WTC11 (cell line): Measurements from ENCODE around the gene TPGS2.

Experiments
- MXD4 ChIP-seq: fragments of 250-450 bp; sonication (Bioruptor Pico); IDR thresholded peaks from 2 replicates; pipeline ENCODE4 v1.8.0; 2021; ENCODE audit warnings: mild to moderate bottlenecking, moderate library complexity, borderline replicate concordance
- RELA ChIP-seq: sonication (generic); formaldehyde crosslinking; IDR thresholded peaks from 2 replicates; pipeline ENCODE4 v1.8.1; 2022; ENCODE audit warnings: missing genetic modification reagents, mild to moderate bottlenecking, borderline replicate concordance
- TCF7 ChIP-seq: sonication (generic); formaldehyde crosslinking; IDR thresholded peaks from 2 replicates; pipeline ENCODE4 v1.8.0; 2022; ENCODE audit warnings: mild to moderate bottlenecking, low read depth, missing genetic modification reagents, moderate library complexity
- TF ChIP-seq, protein P1 (sequence below): fragments of 200-600 bp; IDR thresholded peaks from 2 replicates; pipeline ENCODE4 v1.8.0; 2022; ENCODE audit warnings: antibody characterized with exemption
- TF ChIP-seq, protein P2 (sequence below): sonication (generic); formaldehyde crosslinking; IDR thresholded peaks from 2 replicates; pipeline ENCODE4 v1.8.0; 2022; ENCODE audit warnings: mild to moderate bottlenecking, missing genetic modification reagents
- TF ChIP-seq, protein P3 (sequence below): sonication (generic); formaldehyde crosslinking; IDR thresholded peaks from 2 replicates; pipeline ENCODE4 v1.8.0; 2022; ENCODE audit warnings: mild to moderate bottlenecking, missing genetic modification reagents
- TF ChIP-seq, protein P4 (sequence below): sonication (generic); formaldehyde crosslinking; IDR thresholded peaks from 2 replicates; pipeline ENCODE4 v1.8.1; 2022; ENCODE audit warnings: low read depth, missing genetic modification reagents, borderline replicate concordance

DNA sequence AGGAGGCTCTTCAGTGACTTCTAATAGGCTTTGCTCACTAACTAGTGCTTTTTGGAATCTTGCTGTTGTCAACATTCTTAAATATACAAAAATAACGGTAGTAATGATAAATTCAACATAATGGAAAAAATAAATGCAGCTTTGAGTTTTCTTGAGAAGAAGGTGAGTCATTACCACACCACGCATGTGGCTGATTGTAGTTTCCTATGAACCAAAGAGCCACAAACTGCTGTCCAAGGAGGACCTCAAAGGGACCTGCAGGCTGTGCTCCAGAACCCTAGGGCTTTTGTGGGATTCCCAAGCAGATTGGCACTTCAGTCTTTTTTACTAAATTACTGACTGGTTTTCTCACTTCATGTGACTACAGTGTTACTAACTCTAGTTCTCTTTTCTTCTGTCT is 66.7 kb downstream of the TPGS2 start:
- TF ChIP-seq, protein P1, sequence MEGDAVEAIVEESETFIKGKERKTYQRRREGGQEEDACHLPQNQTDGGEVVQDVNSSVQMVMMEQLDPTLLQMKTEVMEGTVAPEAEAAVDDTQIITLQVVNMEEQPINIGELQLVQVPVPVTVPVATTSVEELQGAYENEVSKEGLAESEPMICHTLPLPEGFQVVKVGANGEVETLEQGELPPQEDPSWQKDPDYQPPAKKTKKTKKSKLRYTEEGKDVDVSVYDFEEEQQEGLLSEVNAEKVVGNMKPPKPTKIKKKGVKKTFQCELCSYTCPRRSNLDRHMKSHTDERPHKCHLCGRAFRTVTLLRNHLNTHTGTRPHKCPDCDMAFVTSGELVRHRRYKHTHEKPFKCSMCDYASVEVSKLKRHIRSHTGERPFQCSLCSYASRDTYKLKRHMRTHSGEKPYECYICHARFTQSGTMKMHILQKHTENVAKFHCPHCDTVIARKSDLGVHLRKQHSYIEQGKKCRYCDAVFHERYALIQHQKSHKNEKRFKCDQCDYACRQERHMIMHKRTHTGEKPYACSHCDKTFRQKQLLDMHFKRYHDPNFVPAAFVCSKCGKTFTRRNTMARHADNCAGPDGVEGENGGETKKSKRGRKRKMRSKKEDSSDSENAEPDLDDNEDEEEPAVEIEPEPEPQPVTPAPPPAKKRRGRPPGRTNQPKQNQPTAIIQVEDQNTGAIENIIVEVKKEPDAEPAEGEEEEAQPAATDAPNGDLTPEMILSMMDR, result no peak
- TF ChIP-seq RELA (CRISPR knock-in tag) (no peak), MXD4 (CRISPR knock-in tag) (no peak), TCF7 (CRISPR knock-in tag) (no peak)
- TF ChIP-seq, protein P2, sequence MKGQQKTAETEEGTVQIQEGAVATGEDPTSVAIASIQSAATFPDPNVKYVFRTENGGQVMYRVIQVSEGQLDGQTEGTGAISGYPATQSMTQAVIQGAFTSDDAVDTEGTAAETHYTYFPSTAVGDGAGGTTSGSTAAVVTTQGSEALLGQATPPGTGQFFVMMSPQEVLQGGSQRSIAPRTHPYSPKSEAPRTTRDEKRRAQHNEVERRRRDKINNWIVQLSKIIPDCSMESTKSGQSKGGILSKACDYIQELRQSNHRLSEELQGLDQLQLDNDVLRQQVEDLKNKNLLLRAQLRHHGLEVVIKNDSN, result no peak
- TF ChIP-seq, protein P3, sequence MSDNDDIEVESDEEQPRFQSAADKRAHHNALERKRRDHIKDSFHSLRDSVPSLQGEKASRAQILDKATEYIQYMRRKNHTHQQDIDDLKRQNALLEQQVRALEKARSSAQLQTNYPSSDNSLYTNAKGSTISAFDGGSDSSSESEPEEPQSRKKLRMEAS (CRISPR knock-in tag), result no peak
- TF ChIP-seq, protein P4, sequence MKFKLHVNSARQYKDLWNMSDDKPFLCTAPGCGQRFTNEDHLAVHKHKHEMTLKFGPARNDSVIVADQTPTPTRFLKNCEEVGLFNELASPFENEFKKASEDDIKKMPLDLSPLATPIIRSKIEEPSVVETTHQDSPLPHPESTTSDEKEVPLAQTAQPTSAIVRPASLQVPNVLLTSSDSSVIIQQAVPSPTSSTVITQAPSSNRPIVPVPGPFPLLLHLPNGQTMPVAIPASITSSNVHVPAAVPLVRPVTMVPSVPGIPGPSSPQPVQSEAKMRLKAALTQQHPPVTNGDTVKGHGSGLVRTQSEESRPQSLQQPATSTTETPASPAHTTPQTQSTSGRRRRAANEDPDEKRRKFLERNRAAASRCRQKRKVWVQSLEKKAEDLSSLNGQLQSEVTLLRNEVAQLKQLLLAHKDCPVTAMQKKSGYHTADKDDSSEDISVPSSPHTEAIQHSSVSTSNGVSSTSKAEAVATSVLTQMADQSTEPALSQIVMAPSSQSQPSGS (CRISPR knock-in tag), result no peak
